HG03066 (cell line): ENCODE data around the gene GPR146.

Experiments
- ATAC-seq: cut with Tn5 transposase; IDR thresholded peaks from one replicate; pipeline ENCODE4 v1.9.1; 2021; ENCODE audit warnings: low read depth; ENCODE audit not compliant: unreplicated experiment

Gene GPR146

GRCh38 chr7:1041551-1042491 lies 2.5 kb upstream of the GPR146 start:
- no peak for ATAC-seq

DNA sequence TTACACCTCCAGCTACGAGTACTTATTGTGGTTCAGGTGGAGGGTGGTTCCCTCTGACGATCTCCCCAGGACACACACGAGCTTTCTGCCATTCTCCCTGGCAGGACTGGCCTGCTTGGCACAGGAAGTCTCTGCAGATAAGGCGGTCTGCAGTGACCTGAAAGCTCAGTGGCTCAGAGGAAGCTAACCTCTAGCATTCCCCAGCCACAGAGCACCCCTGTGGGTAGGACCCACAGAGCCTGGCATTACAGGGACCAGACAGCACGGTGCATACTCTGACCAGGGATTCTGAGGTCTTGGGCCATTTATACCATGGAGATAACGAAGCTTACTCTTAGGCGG lies 1.9 kb upstream of the GPR146 start:
- ATAC-seq = no peak

DNA sequence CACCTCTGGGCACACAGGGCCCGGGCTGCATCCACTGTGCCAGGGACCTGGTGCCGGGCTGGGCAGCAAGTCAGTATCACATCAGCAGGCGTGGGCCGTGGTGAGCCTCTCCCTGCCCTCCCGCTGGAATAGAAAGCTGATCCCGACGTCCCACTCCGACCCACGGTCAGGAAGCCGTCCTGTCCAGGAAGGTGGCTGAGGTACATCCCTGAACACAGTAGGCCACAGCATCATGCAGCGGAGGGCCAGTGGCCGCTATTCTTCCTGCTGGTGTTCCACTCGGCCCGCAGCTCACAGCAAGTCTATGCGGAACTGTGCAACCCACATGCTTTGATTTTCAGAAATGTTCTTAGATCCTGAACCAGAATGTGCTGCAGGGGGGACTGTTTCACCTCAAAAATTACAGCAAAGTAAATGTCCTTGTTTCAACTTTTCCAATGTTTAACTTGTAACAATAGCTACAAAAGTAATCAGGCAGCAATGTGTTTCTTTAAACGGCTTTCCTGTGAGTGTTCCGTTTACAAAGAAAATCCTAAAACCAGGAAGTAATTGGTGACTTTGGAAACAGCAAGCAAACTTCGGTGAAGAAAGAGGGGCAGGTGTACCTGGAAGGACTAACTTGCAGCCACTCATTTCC lies 676 bp upstream of the GPR146 start:
- no peak for ATAC-seq

DNA sequence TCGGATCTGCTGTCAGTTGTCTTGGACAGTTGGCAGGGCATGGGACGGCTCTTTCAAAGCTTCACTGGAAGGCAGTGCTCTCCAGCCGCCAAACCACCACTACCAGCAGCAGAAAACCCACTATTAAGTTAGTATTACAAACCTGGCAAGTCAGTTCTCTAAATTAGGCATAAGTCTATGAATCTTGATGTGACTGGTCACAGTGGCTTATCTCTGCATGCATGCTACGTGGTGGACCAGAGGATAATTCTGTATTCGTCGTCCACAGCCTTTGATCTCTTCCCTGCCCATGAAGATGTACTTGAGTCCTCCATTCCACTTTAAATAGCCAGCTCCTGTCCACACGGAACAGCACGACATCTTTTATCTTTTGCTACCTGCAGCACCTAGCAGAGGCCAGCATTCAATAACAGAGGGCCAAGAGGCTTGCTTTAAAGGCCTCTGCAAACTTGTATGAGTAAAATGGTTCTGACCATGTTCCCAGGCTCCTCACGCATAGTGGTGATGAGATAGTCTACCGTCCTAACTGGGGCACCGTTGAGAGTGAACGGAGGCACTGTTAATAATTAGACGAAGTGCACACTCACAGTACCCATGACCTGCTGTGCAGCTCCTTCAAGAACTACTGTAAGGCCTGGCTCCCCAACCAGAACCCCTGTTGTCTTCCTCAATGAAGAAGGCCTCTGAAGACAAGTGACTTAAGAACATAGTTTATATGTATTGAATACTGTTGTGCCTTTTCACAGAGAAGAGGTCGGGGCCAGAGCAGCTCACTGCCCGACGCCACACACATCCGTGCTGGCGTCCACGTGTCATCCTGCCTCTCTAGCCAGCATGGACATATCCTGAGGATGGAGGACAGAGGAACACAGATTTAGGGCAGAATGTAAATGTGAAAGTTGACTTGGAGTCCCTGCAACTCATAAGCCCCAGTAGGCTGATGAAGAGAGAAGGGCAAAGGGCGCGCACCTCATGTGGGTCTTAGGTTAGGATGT lies 1.0 kb downstream of the GPR146 start:
- no peak for ATAC-seq

GRCh38 chr7:1046722-1047679 lies 2.7 kb downstream of the GPR146 start:
- no peak for ATAC-seq

- no peak for ATAC-seq
These were observed 4.8 kb downstream of the GPR146 start for GRCh38 chr7:1049006-1049741.

DNA sequence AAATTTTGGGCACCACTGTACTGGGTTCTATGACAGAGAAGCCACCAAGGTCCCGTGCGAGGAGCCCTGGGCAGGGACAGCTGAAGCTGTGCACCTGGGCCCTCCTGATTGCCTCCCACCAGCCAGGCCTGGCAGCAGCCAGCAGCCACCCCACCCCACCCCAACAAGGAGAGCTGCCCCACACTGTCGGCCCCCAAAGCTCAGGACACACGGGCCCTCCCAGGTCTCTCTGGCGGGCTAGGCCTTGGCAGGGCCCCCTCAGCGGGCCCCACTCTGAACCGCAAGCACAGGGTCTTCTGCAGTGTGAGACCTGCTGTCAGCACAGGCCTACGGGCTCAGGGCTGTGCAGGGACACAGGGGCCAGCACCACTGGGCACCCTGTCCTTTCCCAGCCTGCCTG lies 5.5 kb downstream of the GPR146 start:
- ATAC-seq = no peak

GRCh38 chr7:1050254-1050906 lies 6.0 kb downstream of the GPR146 start:
- ATAC-seq = no peak

DNA sequence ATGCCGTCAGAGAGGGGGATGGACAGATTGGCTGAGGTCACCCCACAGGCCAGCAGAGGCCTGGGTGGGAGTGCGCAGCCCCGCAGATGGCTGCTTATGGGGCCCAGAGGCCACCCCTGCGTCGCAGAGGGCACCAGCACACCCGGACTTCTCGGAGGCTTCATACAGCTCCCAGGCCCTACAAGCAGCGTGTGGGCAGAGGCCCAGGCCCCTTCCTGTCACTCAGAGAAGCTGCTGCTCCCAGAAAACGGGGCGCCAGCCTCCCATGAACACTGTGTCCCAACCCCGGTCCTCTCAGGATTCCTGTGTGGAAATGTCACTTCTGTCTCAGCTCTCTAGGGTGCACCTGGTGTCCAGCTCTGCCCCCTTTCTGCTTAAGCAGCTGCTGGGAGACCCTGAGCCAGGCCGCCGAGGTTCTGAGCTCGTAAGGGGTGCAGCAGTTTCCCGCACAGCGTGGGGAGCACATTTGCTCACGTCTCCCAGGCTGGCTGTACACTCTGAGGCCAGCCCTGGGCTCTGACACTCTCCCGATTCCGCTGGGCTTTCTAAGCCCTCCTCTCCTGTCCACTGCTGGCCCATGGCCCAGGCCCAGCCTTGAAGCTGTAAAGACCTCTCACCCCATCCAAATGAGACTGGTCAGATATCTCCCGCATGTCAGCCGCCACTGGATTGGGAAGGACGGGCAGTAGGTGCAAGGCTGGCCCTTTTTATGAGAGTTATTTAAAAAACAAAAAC lies 6.8 kb downstream of the GPR146 start:
- ATAC-seq = no peak

GRCh38 chr7:1052031-1052818 lies 7.9 kb downstream of the GPR146 start:
- ATAC-seq = no peak

DNA sequence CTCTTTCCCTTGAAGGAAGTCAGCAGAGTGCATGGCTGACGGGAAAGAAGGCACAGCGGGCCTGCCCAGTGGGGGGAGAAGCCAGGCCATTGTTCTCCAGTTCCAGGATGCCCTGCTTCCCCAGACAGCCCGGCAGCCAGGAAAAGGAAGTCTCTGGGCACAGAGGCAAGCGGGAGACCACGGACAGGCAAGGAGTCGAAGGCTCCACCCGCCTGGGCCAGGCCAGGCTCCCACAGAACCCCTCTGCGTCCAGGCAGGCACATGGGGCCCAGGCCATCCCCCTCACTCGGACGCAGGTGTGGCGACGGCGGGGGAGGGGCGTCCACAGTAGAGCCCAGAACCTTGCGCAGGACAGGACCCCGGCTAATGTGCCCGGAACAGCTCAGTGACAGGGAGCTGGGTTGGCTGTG lies 8.7 kb downstream of the GPR146 start:
- no peak for ATAC-seq

GRCh38 chr7:1053816-1054370 lies 9.5 kb downstream of the GPR146 start:
- ATAC-seq = no peak

DNA sequence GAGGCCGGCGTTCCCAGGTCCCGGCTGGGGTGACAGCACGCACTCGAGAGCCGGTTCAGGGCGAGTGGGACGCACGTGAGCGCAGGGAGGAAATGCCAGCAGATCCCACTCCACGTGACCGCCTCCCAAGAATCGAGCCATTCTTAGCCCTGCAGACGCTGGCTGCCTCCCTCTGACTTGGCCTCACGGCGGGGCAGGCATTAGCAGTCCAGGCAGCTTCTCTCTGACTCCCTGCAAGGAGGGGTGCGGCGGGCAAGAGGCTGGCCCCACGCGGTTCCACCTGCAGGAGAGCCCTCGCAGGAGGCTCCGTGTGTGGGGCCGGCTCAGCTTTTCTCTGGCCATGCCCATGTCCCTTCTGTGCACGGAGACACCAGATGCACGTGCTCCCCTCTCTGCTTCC lies 10.1 kb downstream of the GPR146 start:
- ATAC-seq = no peak

DNA sequence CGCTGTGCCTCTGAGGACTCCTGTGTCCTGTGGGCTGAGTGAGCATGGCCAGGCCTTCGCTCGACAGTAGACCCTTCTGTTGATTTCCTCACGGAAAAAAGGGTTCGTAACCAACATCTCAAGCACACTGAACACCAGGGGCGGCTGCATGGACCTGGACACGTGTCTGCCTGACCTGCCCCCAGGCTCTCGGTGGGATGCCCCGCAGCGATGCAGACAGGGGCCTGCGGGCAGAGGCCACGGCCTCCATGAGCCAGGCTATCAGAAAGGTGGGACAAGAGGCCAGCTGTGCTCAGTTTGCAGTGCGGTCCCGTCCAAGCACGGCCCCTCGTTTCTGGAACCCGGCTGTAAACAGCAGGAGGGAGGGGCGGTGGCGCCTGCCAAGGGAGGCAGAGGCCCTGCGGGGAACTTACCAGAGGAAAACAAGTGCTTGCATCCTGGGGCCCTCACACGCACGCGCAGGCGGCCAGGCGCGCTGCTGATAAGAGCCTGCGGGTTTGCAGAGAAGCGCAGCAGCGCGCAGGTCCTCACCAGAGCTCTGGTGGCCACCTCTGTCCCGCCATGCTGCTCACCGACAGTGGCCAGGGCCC lies 10.6 kb downstream of the GPR146 start:
- ATAC-seq = no peak

- ATAC-seq = no peak
These were observed 11.2 kb downstream of the GPR146 start for GRCh38 chr7:1055491-1055955.
